GM12878 (cell line): ENCODE results near the gene ICAM2. TPM values are rescaled to one million over a fixed set of nuclear protein-coding genes. Genes with fewer than 3 reads are reported as not detected.

Source experiments
- ATAC-seq: fragments of 200-7000 bp; cut with Tn5 transposase; 3 replicates; pipeline ENCODE4 v1.9.1; 2020; ENCODE audit warnings: mild to moderate bottlenecking, moderate library complexity
- BruUV-seq: library from RNA; stranded (reverse); fragments of 400-500 nt; replicated peaks from 2 replicates; lab custom pipeline; 2021; lab: Mats Ljungman, UMichigan
- CTCF ChIA-PET: fragments of 300-600 bp; sonication (Branson Sonifier 250); formaldehyde crosslinking; extraction: SDS; loops from one replicate; lab custom pipeline; 2021; ENCODE audit warnings: inconsistent platforms; lab: Yijun Ruan, JAX
- POLR2A ChIA-PET: fragments of 350-600 bp; formaldehyde crosslinking; extraction: SDS; loops from one replicate; lab custom pipeline; 2021; ENCODE audit warnings: inconsistent platforms; lab: Charles Lee
- RAD21 ChIA-PET: fragments of 300-600 bp; sonication (Branson Sonifier 250); formaldehyde crosslinking; loops from one replicate; lab custom pipeline; 2023; ENCODE audit warnings: antibody characterized with exemption; ENCODE audit not compliant: unreplicated experiment; lab: Charles Lee
- SMC1A ChIA-PET: fragments of 300-600 bp; sonication (Branson Sonifier 250); formaldehyde crosslinking; loops from one replicate; lab custom pipeline; 2023; ENCODE audit not compliant: unreplicated experiment, uncharacterized antibody; lab: Charles Lee
- DNase-seq: peaks from one replicate; pipeline ENCODE4 v3.0.0-alpha.2; 2011; ENCODE audit warnings: low read depth, low spot score
- FAIRE-seq: peaks from 3 replicates; lab custom pipeline; 2011; peaks lifted over from hg19 to GRCh38; lab: Jason Lieb, UNC
- H2AFZ ChIP-seq: 2 replicates; pipeline ENCODE4 v1.6.0; 2011; ENCODE audit warnings: low read depth, low read length, control low read depth; ENCODE audit not compliant: control insufficient read depth
- H3K27ac ChIP-seq: 2 replicates; pipeline ENCODE4 v1.5.1; 2011; ENCODE audit warnings: control low read depth; ENCODE audit not compliant: control insufficient read depth, insufficient read depth
- H3K27me3 ChIP-seq, 2 experiments: replicated peaks in 1 of 2; 2 replicates each; pipeline versions ENCODE4 v1.6.0 to v1.6.1; 2011; ENCODE audit warnings: low read length in 1 of 2; ENCODE audit not compliant: control insufficient read depth in 2 of 2, insufficient read depth in 2 of 2
- H3K36me3 ChIP-seq, 2 experiments: 2 replicates each; pipeline ENCODE4 v1.5.1; 2011; ENCODE audit warnings: low read length in 1 of 2; ENCODE audit not compliant: control insufficient read depth in 2 of 2, insufficient read depth in 2 of 2
- H3K4me1 ChIP-seq: 2 replicates; pipeline ENCODE4 v1.6.1; 2011; ENCODE audit warnings: mild to moderate bottlenecking, low read length, moderate library complexity, mixed read lengths; ENCODE audit not compliant: control insufficient read depth, insufficient read depth
- H3K4me2 ChIP-seq: 2 replicates; pipeline ENCODE4 v1.6.0; 2011; ENCODE audit warnings: control low read depth; ENCODE audit not compliant: control insufficient read depth, insufficient read depth
- H3K4me3 ChIP-seq: fragments of 200-600 bp; sonication (generic); 2 replicates; pipeline ENCODE4 v1.5.1; 2016
- H3K79me2 ChIP-seq: 2 replicates; pipeline ENCODE4 v1.6.0; 2011; ENCODE audit warnings: low read length; ENCODE audit not compliant: control insufficient read depth, insufficient read depth
- H3K9ac ChIP-seq: 2 replicates; pipeline ENCODE4 v1.8.0; 2011; ENCODE audit warnings: low read length, control low read depth, mixed read lengths; ENCODE audit not compliant: control insufficient read depth, insufficient read depth
- H3K9me3 ChIP-seq: replicated peaks from 3 replicates; pipeline ENCODE4 v1.5.1; 2011; ENCODE audit warnings: mild to moderate bottlenecking, low read length; ENCODE audit not compliant: control insufficient read depth, insufficient read depth
- H4K20me1 ChIP-seq: 2 replicates; pipeline ENCODE4 v1.6.0; 2011; ENCODE audit not compliant: control insufficient read depth, insufficient read depth
- SUPT20H ChIP-seq: IDR thresholded peaks from 2 replicates; pipeline ENCODE4 v1.6.1; 2011; ENCODE audit warnings: low read depth, mild to moderate bottlenecking, low read length, moderate library complexity, borderline replicate concordance; ENCODE audit not compliant: control insufficient read depth
- WGBS: methylation state at CpG from one replicate; pipeline ENCODE4 v1.1.6; 2016; ENCODE audit warnings: low lambda C conversion rate; ENCODE audit not compliant: insufficient replicate concordance, insufficient coverage; ENCODE audit errors: missing lambda C conversion rate; 5-methylcytosine and 5-hydroxymethylcytosine counted together
- in situ Hi-C: fragments of 300-500 bp; cut with MboI; formaldehyde crosslinking; loops from 9 replicates; pipeline ENCODE4 v1.14.3; 2018; ENCODE audit warnings: mixed read lengths
- intact Hi-C: fragments of 100-400 bp; cut with micrococcal nuclease; formaldehyde crosslinking; loops from one replicate; pipeline ENCODE4 v1.14.2; 2022; ENCODE audit not compliant: unreplicated experiment
- polyA plus RNA-seq, 11 experiments: library from polyadenylated mRNA; depleted of rRNA in 4 of 11; unstranded in 6 of 11; stranded (reverse) in 5 of 11; fragments of >200 nt; fragmentation: Nextera tagmentation in 4 of 11; fragmentation: Illumina TruSeq in 1 of 11; extraction: Ambion mirVana in 4 of 11; extraction: Trizol in 1 of 11; gene quantifications; 1 replicate in 1 of 11; 2 replicates in 10 of 11; pipeline versions ENCODE4 v1.2.1 to v1.2.3, GENCODE V29; 2011 to 2016; ENCODE audit warnings: inconsistent platforms in 2 of 11, missing spikeins in 2 of 11, low read depth in 1 of 11
- total RNA-seq, 4 experiments: library from RNA; depleted of rRNA in 3 of 4; stranded (reverse); fragments of >200 nt in 3 of 4; fragmentation: Illumina TruSeq in 1 of 4; extraction: Trizol in 1 of 4; gene quantifications; 2 replicates each; pipeline versions ENCODE4 v1.2.1 to v1.2.3, GENCODE V29; 2013 to 2021
- TF ChIP-seq, protein P1 (sequence below): fragments of 450-650 bp; IDR thresholded peaks from 2 replicates; pipeline ENCODE4 v1.6.1; 2016; ENCODE audit warnings: mild to moderate bottlenecking
- TF ChIP-seq, protein P2 (sequence below): fragments of 450-650 bp; formaldehyde crosslinking; IDR thresholded peaks from 2 replicates; pipeline ENCODE4 v1.4.0; 2022; ENCODE audit warnings: mild to moderate bottlenecking, moderate library complexity

Gene ICAM2
- total and polyA plus RNA-seq, 10 of the 15 experiments (the other 5 are each of a cell fraction or from before 2014, with no cell fraction given): 23.6 to 108 (median 58.1) TPM

DNA sequence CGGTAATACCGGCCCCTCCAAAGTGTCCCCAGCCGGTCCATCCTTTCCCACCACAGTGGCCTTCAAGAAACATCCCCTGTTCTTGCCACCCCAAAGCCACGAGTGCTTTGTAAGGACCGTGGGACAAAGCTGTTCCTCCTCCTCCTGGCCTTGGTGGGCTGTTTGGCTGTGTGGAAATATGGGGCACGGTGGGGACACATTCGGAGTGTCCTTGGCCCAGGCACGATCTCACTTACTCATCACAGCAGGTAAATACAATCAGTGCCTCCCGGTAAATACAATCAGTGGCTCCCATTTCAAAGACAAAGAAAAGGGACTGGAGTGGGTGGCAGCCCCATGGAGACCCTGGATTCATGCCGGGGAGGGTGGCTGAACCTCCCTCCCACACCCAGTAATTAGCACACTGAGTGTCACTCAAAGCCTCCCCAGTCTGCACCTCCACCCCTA, 58.1 kb downstream of the ICAM2 start:
- ATAC-seq (no peak), DNase-seq (no peak), FAIRE-seq (no peak)
- no TSS peak for BruUV-seq
- Histone ChIP-seq H3K4me1 (peaks cover 11% of the 10 kb centered on the region), H3K4me2 (no peak overlapping the region), H3K79me2 (no peaks in the 10 kb centered on the region), H2AFZ (no peak overlapping the region), H3K36me3 (no peaks in the 10 kb centered on the region), H3K9me3 (no peaks in the 10 kb centered on the region), H3K4me3 (no peak overlapping the region), H3K27me3 (no peaks in the 10 kb centered on the region), H3K9ac (no peak overlapping the region), H3K27ac (no peak overlapping the region), H4K20me1 (no peaks in the 10 kb centered on the region)
- SMC1A ChIA-PET: interaction anchor here (1.0 kb wide), 1 partner anchor 43 kb away, joined by 3 read pairs; no protein-coding TSS in a partner anchor
- POLR2A ChIA-PET: interaction anchor here (0.6 kb wide), 1 partner anchor 79 kb away, joined by 4 read pairs; no protein-coding TSS in a partner anchor
- TF ChIP-seq, protein P1, sequence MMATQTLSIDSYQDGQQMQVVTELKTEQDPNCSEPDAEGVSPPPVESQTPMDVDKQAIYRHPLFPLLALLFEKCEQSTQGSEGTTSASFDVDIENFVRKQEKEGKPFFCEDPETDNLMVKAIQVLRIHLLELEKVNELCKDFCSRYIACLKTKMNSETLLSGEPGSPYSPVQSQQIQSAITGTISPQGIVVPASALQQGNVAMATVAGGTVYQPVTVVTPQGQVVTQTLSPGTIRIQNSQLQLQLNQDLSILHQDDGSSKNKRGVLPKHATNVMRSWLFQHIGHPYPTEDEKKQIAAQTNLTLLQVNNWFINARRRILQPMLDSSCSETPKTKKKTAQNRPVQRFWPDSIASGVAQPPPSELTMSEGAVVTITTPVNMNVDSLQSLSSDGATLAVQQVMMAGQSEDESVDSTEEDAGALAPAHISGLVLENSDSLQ: peak; percentile 52; the same call in 1 of the 2 replicates
- no peak for TF ChIP-seq SUPT20H
- TF ChIP-seq, protein P2, sequence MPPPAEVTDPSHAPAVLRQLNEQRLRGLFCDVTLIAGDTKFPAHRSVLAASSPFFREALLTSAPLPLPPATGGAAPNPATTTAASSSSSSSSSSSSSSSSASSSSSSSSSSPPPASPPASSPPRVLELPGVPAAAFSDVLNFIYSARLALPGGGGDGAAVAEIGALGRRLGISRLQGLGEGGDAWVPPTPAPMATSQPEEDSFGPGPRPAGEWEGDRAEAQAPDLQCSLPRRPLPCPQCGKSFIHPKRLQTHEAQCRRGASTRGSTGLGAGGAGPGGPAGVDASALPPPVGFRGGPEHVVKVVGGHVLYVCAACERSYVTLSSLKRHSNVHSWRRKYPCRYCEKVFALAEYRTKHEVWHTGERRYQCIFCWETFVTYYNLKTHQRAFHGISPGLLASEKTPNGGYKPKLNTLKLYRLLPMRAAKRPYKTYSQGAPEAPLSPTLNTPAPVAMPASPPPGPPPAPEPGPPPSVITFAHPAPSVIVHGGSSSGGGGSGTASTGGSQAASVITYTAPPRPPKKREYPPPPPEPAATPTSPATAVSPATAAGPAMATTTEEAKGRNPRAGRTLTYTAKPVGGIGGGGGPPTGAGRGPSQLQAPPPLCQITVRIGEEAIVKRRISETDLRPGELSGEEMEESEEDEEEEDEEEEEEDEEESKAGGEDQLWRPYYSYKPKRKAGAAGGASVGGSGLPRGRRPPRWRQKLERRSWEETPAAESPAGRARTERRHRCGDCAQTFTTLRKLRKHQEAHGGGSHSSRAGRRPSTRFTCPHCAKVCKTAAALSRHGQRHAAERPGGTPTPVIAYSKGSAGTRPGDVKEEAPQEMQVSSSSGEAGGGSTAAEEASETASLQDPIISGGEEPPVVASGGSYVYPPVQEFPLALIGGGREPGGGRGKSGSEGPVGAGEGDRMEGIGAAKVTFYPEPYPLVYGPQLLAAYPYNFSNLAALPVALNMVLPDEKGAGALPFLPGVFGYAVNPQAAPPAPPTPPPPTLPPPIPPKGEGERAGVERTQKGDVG: no peak
- CTCF ChIA-PET: no interaction called here
- WGBS: 66% methylated on average over 10 of the region's 10 CpGs
- intact Hi-C loops (no loop called here), in situ Hi-C loops (no loop called here)
- RAD21 ChIA-PET: interaction anchor here (0.8 to 1.4 kb wide), 2 partner anchors 42 to 44 kb away, joined by 3 read pairs; partner anchors contain the start of gene GH1
